Smooth muscle cell of the brain vasculature (primary cell): ENCODE data around the gene CACUL1.

Source experiments
- DNase-seq: peaks from one replicate; pipeline ENCODE4 v3.0.0-alpha.2; 2012; ENCODE audit warnings: low read depth, low spot score

Gene CACUL1

GRCh38 chr10:118732245-118733165 is 22.3 kb downstream of the CACUL1 start:
- DNase-seq = no peak

- DNase-seq = no peak
Measured at GRCh38 chr10:118730756-118731456, 23.9 kb downstream of the CACUL1 start.

- no peak for DNase-seq
Measured at GRCh38 chr10:118729641-118730258, 25.0 kb downstream of the CACUL1 start.

- DNase-seq = no peak
Measured at GRCh38 chr10:118729200-118729599, 25.6 kb downstream of the CACUL1 start.

GRCh38 chr10:118725886-118726500 is 28.8 kb downstream of the CACUL1 start:
- no peak for DNase-seq

GRCh38 chr10:118723466-118723865 is 31.3 kb downstream of the CACUL1 start:
- no peak for DNase-seq

GRCh38 chr10:118721539-118721876 is 33.3 kb downstream of the CACUL1 start:
- DNase-seq = no peak

GRCh38 chr10:118720685-118721538 is 33.9 kb downstream of the CACUL1 start:
- peak; percentile 41 for DNase-seq

GRCh38 chr10:118714366-118714765 is 40.4 kb downstream of the CACUL1 start:
- no peak for DNase-seq

GRCh38 chr10:118712930-118713634 is 41.7 kb downstream of the CACUL1 start:
- DNase-seq = no peak

- DNase-seq = no peak
Measured at GRCh38 chr10:118712080-118712479, 42.7 kb downstream of the CACUL1 start.

- no peak for DNase-seq
Measured at GRCh38 chr10:118710487-118710886, 44.3 kb downstream of the CACUL1 start.

GRCh38 chr10:118708571-118708970 is 46.2 kb downstream of the CACUL1 start:
- DNase-seq = no peak

GRCh38 chr10:118704711-118705110 is 50.1 kb downstream of the CACUL1 start:
- DNase-seq = no peak

GRCh38 chr10:118701529-118702323 is 53.0 kb downstream of the CACUL1 start:
- DNase-seq = no peak

GRCh38 chr10:118698421-118698820 is 56.3 kb downstream of the CACUL1 start:
- peak; percentile 6 for DNase-seq

- DNase-seq = no peak
Measured at GRCh38 chr10:118694848-118695247, 59.9 kb downstream of the CACUL1 start.

- DNase-seq = peak; percentile 26
Measured at GRCh38 chr10:118692872-118693271, 61.9 kb downstream of the CACUL1 start.

- no peak for DNase-seq
Measured at GRCh38 chr10:118689070-118689858, 65.5 kb downstream of the CACUL1 start.
